ENCODE results near the gene GPR141.
"Not testable (repeated sequence)": the region's sequence is repeated elsewhere in the genome, so short reads cannot be mapped to it uniquely, and the experiment has no call there.

The GPR141 gene

GRCh38 chr7:37670436-37670835 lies 13.1 kb upstream of the GPR141 start:
- no peak overlapping the region for H3K4me3 ChIP-seq (ENCODE audit: low read length)
- no peak for TF ChIP-seq ZNF274 (IDR thresholded peaks at IDR 0.05; ENCODE audit: low read depth, low read length)

- no peak for TF ChIP-seq ZNF274 (IDR thresholded peaks at IDR 0.05; ENCODE audit: low read depth, low read length)
- no peak overlapping the region for H3K4me3 ChIP-seq (ENCODE audit: low read length)
Measured at GRCh38 chr7:37671876-37672275, 11.7 kb upstream of the GPR141 start.

GRCh38 chr7:37672926-37673325 lies 10.6 kb upstream of the GPR141 start:
- no peak for TF ChIP-seq ZNF274 (IDR thresholded peaks at IDR 0.05; ENCODE audit: low read depth, low read length)
- H3K4me3 ChIP-seq (ENCODE audit: low read length): no peak overlapping the region

GRCh38 chr7:37673523-37673922 lies 10.0 kb upstream of the GPR141 start:
- no peak overlapping the region for H3K4me3 ChIP-seq (ENCODE audit: low read length)
- TF ChIP-seq ZNF274 (IDR thresholded peaks at IDR 0.05; ENCODE audit: low read depth, low read length): no peak

GRCh38 chr7:37674531-37674930 lies 9.0 kb upstream of the GPR141 start:
- no peak overlapping the region for H3K4me3 ChIP-seq (ENCODE audit: low read length)
- TF ChIP-seq ZNF274 (IDR thresholded peaks at IDR 0.05; ENCODE audit: low read depth, low read length): no peak

- H3K4me3 ChIP-seq (ENCODE audit: low read length): no peak overlapping the region
- TF ChIP-seq ZNF274 (IDR thresholded peaks at IDR 0.05; ENCODE audit: low read depth, low read length): no peak
Measured at GRCh38 chr7:37675749-37676148, 7.8 kb upstream of the GPR141 start.

GRCh38 chr7:37684927-37685326 lies 1.4 kb downstream of the GPR141 start:
- H3K4me3 ChIP-seq (ENCODE audit: low read length): peak overlapping the region; percentile 45; the same call in 1 of the 2 replicates
- no peak for TF ChIP-seq ZNF274 (IDR thresholded peaks at IDR 0.05; ENCODE audit: low read depth, low read length)

- TF ChIP-seq ZNF274 (IDR thresholded peaks at IDR 0.05; ENCODE audit: low read depth, low read length): no peak
- H3K4me3 ChIP-seq (ENCODE audit: low read length): no peak overlapping the region
Measured at GRCh38 chr7:37686556-37687345, 3.2 kb downstream of the GPR141 start.

- no peak for TF ChIP-seq ZNF274 (IDR thresholded peaks at IDR 0.05; ENCODE audit: low read depth, low read length)
- peak overlapping the region; percentile 6; the same call in 1 of the 2 replicates for H3K4me3 ChIP-seq (ENCODE audit: low read length)
Measured at GRCh38 chr7:37690206-37690605, 6.6 kb downstream of the GPR141 start.

- no peak overlapping the region for H3K4me3 ChIP-seq (ENCODE audit: low read length)
- TF ChIP-seq ZNF274 (IDR thresholded peaks at IDR 0.05; ENCODE audit: low read depth, low read length): no peak
Measured at GRCh38 chr7:37694208-37695094, 10.9 kb downstream of the GPR141 start.

- TF ChIP-seq ZNF274 (IDR thresholded peaks at IDR 0.05; ENCODE audit: low read depth, low read length): no peak
- H3K4me3 ChIP-seq (ENCODE audit: low read length): no peak overlapping the region
Measured at GRCh38 chr7:37698276-37698675, 14.7 kb downstream of the GPR141 start.

- no peak for TF ChIP-seq ZNF274 (IDR thresholded peaks at IDR 0.05; ENCODE audit: low read depth, low read length)
- no peak overlapping the region for H3K4me3 ChIP-seq (ENCODE audit: low read length)
Measured at GRCh38 chr7:37698782-37699181, 15.2 kb downstream of the GPR141 start.

GRCh38 chr7:37701769-37702168 lies 18.2 kb downstream of the GPR141 start:
- no peak overlapping the region for H3K4me3 ChIP-seq (ENCODE audit: low read length)
- no peak for TF ChIP-seq ZNF274 (IDR thresholded peaks at IDR 0.05; ENCODE audit: low read depth, low read length)

GRCh38 chr7:37703361-37703760 lies 19.8 kb downstream of the GPR141 start:
- no peak for TF ChIP-seq ZNF274 (IDR thresholded peaks at IDR 0.05; ENCODE audit: low read depth, low read length)
- no peak overlapping the region for H3K4me3 ChIP-seq (ENCODE audit: low read length)

GRCh38 chr7:37704328-37704833 lies 20.8 kb downstream of the GPR141 start:
- not testable (repeated sequence) for H3K4me3 ChIP-seq (ENCODE audit: low read length)

All from GM08714 (cell line).